ENCODE results near the gene DPEP2.

DNA sequence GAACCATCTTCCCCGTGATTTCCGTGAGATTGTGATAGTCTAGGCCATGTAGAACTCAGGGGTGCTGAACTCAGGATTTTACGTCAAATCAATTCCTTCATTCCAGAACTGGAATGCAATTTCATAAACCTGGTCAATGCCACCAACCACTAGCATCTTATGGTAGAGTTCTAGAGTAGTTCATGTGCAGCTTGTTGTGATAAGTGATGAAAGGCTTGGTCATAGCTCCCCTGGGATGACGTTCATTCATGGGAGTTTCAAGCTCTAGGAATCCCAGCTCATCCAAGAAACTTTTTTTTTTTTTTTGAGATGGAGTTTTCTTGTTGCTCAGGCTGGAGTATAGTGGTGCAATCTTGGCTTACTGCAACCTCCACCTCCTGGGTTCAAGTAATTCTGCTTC, 3.7 kb upstream of the DPEP2 start:
- TF ChIP-seq, protein P1, sequence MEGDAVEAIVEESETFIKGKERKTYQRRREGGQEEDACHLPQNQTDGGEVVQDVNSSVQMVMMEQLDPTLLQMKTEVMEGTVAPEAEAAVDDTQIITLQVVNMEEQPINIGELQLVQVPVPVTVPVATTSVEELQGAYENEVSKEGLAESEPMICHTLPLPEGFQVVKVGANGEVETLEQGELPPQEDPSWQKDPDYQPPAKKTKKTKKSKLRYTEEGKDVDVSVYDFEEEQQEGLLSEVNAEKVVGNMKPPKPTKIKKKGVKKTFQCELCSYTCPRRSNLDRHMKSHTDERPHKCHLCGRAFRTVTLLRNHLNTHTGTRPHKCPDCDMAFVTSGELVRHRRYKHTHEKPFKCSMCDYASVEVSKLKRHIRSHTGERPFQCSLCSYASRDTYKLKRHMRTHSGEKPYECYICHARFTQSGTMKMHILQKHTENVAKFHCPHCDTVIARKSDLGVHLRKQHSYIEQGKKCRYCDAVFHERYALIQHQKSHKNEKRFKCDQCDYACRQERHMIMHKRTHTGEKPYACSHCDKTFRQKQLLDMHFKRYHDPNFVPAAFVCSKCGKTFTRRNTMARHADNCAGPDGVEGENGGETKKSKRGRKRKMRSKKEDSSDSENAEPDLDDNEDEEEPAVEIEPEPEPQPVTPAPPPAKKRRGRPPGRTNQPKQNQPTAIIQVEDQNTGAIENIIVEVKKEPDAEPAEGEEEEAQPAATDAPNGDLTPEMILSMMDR (IDR thresholded peaks at IDR 0.05; ENCODE audit: low read length), result no peak
- no peak for TF ChIP-seq EZH2phosphoT487 (IDR thresholded peaks at IDR 0.05; ENCODE audit: low read length)
- TF ChIP-seq EZH2 (optimal IDR thresholded peaks at IDR 0.05; ENCODE audit: low read depth, low read length), result no peak
